Renal cortex interstitium (tissue), 15 donors: ENCODE measurements around the gene CYP2E1. TPM values are rescaled to one million over a fixed set of nuclear protein-coding genes. Genes with fewer than 3 reads are reported as not detected.
A peak's percentile ranks its signal among the peaks of the same experiment; 100 is the strongest.
"Not testable (repeated sequence)": the region's sequence is repeated elsewhere in the genome, so short reads cannot be mapped to it uniquely, and the experiment has no call there.

ENCODE experiments used
- DNase-seq, 11 donors: peaks; one replicate each; pipeline ENCODE4 v3.0.0-alpha.2; 2013; ENCODE audit warnings: low read depth in 9 of 11, low spot score in 4 of 11; ENCODE audit errors: extremely low read depth in 1 of 11
- long read RNA-seq, 16 experiments: transcript quantifications; one replicate each; lab custom pipeline, GENCODE V29; 2026
- polyA plus RNA-seq, 3 donors: library from polyadenylated mRNA; unstranded; fragments of 120-200 nt; gene quantifications; one replicate each; pipeline ENCODE4 v1.2.1, GENCODE V29; 2013; ENCODE audit not compliant: insufficient read length in 3 of 3

CYP2E1 gene
- polyA plus RNA-seq, result 1 to 10 TPM; 1.7 to 2.3 (median 1.7) TPM
- long read RNA-seq, donor 1, full-length matches to known transcripts, result 1 of 1 reads
- long read RNA-seq, donor 1, partial matches to known transcripts, result 0 of 1 reads
- long read RNA-seq, donor 1, other reads (novel, unspliced or antisense), result 0 of 1 reads
- long read RNA-seq, donor 2, result 0 reads
- long read RNA-seq, donor 3, result 0 reads
- long read RNA-seq, donor 4, result 0 reads
- long read RNA-seq, donor 5, result 0 reads
- long read RNA-seq, donor 6, result 0 reads
- long read RNA-seq, donor 7, result 0 reads
- long read RNA-seq, donor 8, result 0 reads
- long read RNA-seq, donor 9, result 0 reads
- long read RNA-seq, donor 10, result 0 reads
- long read RNA-seq, donor 11, result 0 reads
- long read RNA-seq, donor 12, result 0 reads
- long read RNA-seq, donor 13, result 0 reads
- long read RNA-seq, donor 14, partial matches to known transcripts, result 0 of 1 reads
- long read RNA-seq, donor 14, other reads (novel, unspliced or antisense), result 0 of 1 reads
- long read RNA-seq, donor 15, result 0 reads
- long read RNA-seq, donor 16, result 0 reads

GRCh38 chr10:133526957-133527588, at the start of gene CYP2E1:
Gene CYP2E1 (plus strand): TSS chr10:133527363. CDS start chr10:133527396, 33 bp downstream.
- no peak for DNase-seq

DNA sequence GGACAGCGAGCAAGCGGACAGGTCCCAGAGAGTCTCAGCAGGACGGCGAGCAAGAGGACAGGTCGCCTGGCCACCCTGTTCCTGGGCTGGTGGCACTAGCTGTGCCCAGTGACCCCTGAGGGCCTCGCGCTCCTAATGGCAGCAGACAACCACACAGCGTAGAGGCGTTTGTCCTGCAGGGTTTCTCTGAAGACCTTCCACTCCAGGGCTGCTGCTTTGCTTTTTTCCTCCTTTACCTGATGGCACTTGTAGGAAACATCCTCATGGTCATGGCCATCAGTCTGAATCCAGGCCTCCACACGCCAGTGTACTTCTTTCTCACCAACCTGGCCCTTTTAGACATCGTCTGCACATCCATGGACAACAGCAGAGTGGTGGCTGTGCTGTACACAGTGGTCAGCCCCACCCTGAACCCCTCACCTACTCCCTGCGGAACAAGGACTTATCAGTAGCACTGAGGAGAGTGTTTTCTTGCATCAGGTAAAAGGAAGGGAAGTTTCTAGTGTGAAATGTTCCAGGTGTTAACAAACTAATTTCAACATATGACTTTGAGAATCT, 46.0 kb upstream of the CYP2E1 start:
- DNase-seq, result no peak

DNA sequence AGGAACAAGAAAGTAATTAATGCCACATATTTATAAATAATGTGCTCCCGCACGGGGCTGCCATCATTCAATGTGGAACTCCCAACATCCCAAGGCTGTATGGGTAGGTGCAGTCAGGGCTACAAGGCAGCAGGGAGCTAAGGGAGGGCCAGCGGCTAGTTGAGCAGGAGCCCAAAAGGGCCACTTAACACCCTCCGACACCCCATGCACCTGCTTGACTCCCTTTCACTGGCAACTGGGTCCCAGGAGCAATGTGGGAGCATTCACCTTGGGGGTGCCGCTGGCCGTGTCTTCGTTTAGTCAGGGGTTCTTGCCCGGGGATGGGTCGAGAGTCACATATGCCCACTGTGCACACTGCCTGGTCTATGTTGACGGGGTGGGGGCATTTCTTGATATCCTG, 45.5 kb upstream of the CYP2E1 start:
- no peak for DNase-seq

DNA sequence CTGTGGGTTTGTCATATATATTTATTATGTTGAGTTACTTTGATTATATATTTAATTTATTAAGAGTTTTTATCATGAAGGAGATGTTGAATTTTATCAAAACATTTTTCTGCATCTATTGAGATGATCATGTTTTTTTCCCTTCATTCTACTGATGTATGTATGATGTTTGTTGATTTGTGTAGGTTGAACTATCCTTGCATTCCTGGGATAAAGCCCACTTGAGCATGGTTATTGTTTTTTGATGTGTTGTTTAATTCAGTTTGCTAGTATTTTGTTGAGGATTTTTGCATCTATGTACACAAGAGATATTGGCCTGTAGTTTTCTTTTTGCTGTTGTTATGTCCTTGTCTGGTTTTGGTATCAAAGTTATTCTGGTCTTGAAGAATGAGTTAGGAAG, 42.3 kb upstream of the CYP2E1 start:
- no peak for DNase-seq

GRCh38 chr10:133487085-133487484, 40.1 kb upstream of the CYP2E1 start:
- no peak for DNase-seq

GRCh38 chr10:133488354-133488753, 38.8 kb upstream of the CYP2E1 start:
- DNase-seq, result no peak

DNA sequence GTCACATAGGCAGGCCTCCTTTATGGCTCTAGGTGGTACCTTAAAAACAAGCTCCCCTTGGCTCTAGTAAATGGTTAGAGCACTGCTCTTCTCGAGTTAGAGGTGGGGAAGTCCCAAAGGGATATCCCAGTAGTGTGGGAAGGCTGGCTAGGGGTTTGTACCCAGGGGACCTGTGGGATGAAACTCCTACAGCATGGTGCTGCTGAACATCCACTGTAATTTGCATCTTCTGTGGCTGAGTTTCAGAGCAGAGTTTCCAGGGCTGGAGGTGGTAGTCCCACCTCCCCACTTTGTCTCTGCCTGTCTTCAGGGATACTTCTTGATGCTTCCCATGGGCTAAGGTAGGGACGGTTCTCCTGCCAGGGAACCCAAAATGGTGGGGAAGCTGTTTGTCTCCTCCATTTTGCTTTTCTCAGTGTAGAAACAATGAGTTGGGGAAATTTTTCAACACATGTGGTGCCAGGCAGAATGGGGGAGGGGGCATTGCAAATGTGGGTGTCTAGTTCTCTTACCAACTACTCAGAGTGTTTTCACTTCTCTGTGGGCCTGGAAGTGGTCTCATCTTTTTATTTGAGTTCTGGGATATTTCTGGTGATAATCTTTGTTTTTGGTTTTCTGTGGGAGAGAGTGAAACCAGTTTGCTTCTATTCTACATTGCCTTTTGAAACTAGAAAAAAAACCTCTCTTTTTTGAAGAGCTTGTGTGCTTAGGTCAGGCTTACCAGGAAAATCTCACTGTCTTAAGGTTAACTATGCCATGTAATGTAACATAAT, 37.2 kb upstream of the CYP2E1 start:
- no peak for DNase-seq

DNA sequence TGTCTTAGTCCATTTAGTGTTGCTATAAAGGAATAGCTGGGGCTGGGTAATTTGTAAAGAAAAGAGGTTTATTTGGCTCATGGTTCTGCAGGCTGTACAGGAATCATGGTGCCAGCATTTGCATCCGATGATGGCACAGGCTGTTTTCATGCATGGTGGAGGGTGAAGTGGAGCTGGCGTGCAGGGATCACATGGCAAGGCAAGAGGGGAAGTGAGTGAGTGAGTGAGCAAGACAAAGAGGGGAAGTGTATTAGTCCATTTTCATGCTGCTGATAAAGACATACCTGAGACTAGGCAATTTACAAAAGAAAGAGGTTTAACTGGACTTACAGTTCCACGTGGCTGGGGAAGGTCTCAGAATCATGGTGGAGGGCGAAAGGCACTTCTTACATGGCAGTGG, 33.6 kb upstream of the CYP2E1 start:
- not testable (repeated sequence) for DNase-seq

DNA sequence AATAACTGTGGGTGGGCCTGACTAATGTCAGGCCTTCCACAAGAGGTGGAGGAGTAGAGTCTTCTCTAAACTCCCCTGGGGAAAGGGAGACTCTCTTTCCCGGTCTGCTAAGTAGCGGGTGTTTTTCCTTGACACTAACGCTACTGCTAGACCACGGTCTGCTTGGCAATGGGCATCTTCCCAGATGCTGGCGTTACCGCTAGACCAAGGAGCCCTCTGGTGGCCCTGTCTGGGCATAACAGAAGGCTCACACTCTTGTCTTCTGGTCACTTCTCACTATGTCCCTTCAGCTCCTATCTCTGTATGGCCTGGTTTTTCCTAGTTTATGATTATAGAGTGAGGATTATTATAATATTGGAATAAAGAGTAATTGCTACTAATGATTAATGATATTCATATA, 29.8 kb upstream of the CYP2E1 start:
- DNase-seq, result not testable (repeated sequence)

- not testable (repeated sequence) for DNase-seq
These were observed 28.0 kb upstream of the CYP2E1 start for GRCh38 chr10:133499176-133499575.

GRCh38 chr10:133500897-133501296, 26.3 kb upstream of the CYP2E1 start:
- DNase-seq, result not testable (repeated sequence)

GRCh38 chr10:133509700-133510099, 17.5 kb upstream of the CYP2E1 start:
- no peak for DNase-seq

DNA sequence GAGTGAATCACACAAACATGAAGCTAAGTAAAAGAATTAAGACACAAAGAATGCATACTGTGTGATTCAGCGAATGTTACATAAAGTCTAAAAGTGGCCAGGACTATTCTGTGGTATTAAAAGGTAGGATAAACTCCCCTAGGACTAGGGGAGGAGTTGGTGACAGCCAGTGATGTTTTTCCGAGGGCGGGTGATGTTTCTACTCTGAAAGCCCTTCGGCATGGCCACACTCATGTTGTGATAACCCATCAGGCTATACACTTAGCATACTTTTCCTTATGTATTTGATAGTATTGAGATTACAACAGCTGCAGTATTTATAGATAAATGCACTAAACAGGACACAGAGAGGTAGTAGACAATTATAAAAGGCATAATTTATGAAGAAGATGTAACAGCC, 15.8 kb upstream of the CYP2E1 start:
- no peak for DNase-seq

GRCh38 chr10:133511907-133512528, 15.1 kb upstream of the CYP2E1 start:
- DNase-seq, result no peak

DNA sequence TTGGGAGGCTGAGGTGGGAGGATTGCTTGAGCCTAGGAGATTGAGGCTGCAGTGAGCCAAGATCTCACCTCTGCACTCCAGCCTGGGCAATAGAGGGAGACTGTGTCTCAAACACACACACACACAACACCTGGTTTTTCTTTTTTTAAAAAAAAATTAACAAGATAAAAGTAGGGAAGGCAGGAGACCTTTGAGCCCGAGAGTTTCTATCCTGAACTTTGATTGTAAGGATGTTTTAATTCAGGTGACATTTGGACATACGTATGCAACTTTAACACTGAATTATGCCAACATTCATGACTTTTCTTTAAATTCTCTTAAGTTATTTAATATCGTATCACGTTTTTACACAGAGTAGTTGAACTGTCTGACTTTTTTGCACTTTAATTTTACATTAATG, 11.7 kb upstream of the CYP2E1 start:
- no peak for DNase-seq

GRCh38 chr10:133516057-133516456, 11.1 kb upstream of the CYP2E1 start:
- DNase-seq, result peak in 4 of 11 donors; percentile 22 to 45 (median 33)

DNA sequence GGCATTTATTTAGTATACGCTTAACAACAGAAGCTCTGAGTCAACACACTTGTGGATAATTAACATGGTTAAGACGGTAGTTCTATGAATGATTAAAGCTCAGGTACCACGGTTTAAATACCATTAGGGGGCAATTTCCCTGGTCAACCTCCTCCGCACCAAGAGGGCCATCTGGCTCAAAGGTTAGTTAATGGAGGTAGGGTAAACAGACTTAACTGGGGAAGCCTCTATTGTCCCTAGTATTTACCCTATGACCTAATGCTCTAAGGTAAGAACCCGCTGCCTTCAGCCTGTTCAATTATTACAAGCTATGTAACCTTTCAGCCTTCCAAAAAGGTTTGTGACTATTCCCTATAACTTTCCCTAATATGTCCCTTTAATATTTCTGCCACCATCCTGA, 8.6 kb upstream of the CYP2E1 start:
- not testable (repeated sequence) for DNase-seq

DNA sequence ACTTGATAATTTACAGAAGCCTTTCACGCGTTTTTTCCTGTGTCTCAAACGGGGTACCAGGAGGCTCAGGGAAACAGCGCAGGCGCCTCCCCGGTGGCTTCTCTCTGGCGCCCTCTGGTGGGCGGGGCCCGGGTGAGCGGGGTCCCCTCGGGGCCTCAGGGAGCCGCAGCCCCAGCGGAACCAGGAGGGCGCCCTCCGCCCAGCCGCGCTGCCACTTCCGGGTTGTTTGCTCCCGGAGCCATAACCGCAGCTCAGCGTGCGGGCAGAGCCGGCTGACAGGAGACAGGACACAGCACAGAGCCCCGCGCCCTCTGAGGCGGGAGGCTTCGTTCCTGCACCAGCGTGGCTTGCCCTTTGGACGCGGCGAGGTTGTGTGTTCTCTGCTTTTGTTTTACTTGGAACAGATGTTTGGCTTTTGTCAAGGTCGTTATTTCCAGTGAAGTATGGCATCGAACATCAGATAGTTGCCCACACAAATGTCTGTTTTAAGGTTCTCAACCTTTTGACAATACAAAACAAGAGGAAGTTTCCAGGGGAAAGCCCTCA, 6.9 kb upstream of the CYP2E1 start:
- DNase-seq, result peak in 9 of 11 donors; percentile 15 to 48 (median 38)
